CD4-positive, alpha-beta T cell (primary cell): ENCODE results near the gene COL28A1. TPM values are rescaled to one million over a fixed set of nuclear protein-coding genes. Genes with fewer than 3 reads are reported as not detected.

Experiments used
- ATAC-seq: fragments of 200-7000 bp; cut with Tn5 transposase; one replicate; pipeline ENCODE4 v1.10.0; 2022; ENCODE audit warnings: mild to moderate bottlenecking; ENCODE audit not compliant: poor library complexity
- CTCF ChIA-PET: fragments of 350-600 bp; sonication (Branson Sonifier 250); formaldehyde crosslinking; loops from one replicate; lab custom pipeline; 2021; ENCODE audit warnings: antibody characterized with exemption, inconsistent platforms; lab: Charles Lee
- POLR2A ChIA-PET: fragments of 350-600 bp; sonication (Branson Sonifier 250); formaldehyde crosslinking; loops from one replicate; lab custom pipeline; 2021; ENCODE audit warnings: antibody characterized with exemption, inconsistent platforms; lab: Charles Lee
- DNase-seq, 14 experiments: peaks; one replicate each; pipeline ENCODE4 v3.0.0-alpha.2; 2013 to 2020; ENCODE audit warnings: mixed read lengths in 2 of 14
- H3K27ac ChIP-seq, 2 donors: one replicate each; pipeline versions ENCODE4 v1.5.1 to v1.7.0; 2013; ENCODE audit warnings: low read length in 2 of 2, low read depth in 1 of 2, mild to moderate bottlenecking in 1 of 2
- H3K27me3 ChIP-seq, 2 experiments: 1 replicate in 1 of 2; 2 replicates in 1 of 2; pipeline versions ENCODE4 v1.6.1 to v1.7.0; 2013; ENCODE audit warnings: low read length in 2 of 2, control low read depth in 1 of 2, mild to moderate bottlenecking in 1 of 2, moderate library complexity in 1 of 2; ENCODE audit not compliant: insufficient read depth in 2 of 2, control insufficient read depth in 1 of 2
- H3K36me3 ChIP-seq: one replicate; pipeline ENCODE4 v1.6.1; 2013; ENCODE audit warnings: low read length, control low read depth; ENCODE audit not compliant: insufficient read depth
- H3K4me1 ChIP-seq: one replicate; pipeline ENCODE4 v1.6.1; 2013; ENCODE audit warnings: low read length, control low read depth; ENCODE audit not compliant: insufficient read depth
- H3K4me3 ChIP-seq: one replicate; pipeline ENCODE4 v1.5.1; 2013; ENCODE audit warnings: mild to moderate bottlenecking, low read length, moderate library complexity
- H3K9me3 ChIP-seq, 2 experiments: 1 replicate in 1 of 2; 2 replicates in 1 of 2; pipeline versions ENCODE4 v1.6.1 to v1.7.0; 2013; ENCODE audit warnings: low read length in 2 of 2, mild to moderate bottlenecking in 2 of 2, control low read depth in 1 of 2, moderate library complexity in 1 of 2; ENCODE audit not compliant: control insufficient read depth in 1 of 2, insufficient read depth in 1 of 2
- H3K27ac Mint-ChIP-seq: one replicate; pipeline ENCODE4 v1.8.0; 2020; ENCODE audit warnings: mixed read lengths
- H3K27me3 Mint-ChIP-seq: one replicate; pipeline ENCODE4 v1.8.0; 2021; ENCODE audit warnings: mixed read lengths
- H3K36me3 Mint-ChIP-seq: one replicate; pipeline ENCODE4 v1.8.0; 2021; ENCODE audit warnings: low read depth, mixed read lengths
- H3K4me1 Mint-ChIP-seq: one replicate; pipeline ENCODE4 v1.8.0; 2021; ENCODE audit warnings: low read depth, mixed read lengths
- H3K4me3 Mint-ChIP-seq: one replicate; pipeline ENCODE4 v1.8.0; 2020; ENCODE audit warnings: mild to moderate bottlenecking, mixed read lengths
- H3K9me3 Mint-ChIP-seq: one replicate; pipeline ENCODE4 v1.8.0; 2020; ENCODE audit warnings: mixed read lengths
- intact Hi-C, 2 experiments: fragments of 100-400 bp; cut with DNase I in 1 of 2; cut with micrococcal nuclease in 1 of 2; formaldehyde crosslinking; loops; one replicate each; pipeline versions ENCODE4 v1.15.1 to v1.9.0; 2023 to 2025; cut with DNase I, micrococcal nuclease
- total RNA-seq, 174 experiments: library from RNA in 2 of 174; stranded (reverse) in 2 of 174; gene quantifications; one replicate each; pipeline ENCODE4 v1.2.3 and lab custom pipeline; 2021 to 2026
- TF ChIP-seq, protein P1 (sequence below): fragments of 200-600 bp; IDR thresholded peaks from one replicate; pipeline ENCODE4 v1.8.0; 2022; ENCODE audit warnings: antibody characterized with exemption, mild to moderate bottlenecking

The COL28A1 gene
- total RNA-seq, 2 experiments from 2014 or later = 0.22 TPM; not detected in 1

GRCh38 chr7:7568553-7568952 lies 32.9 kb upstream of the COL28A1 start:
- no peaks in the 10 kb centered on the region for H3K9me3 Mint-ChIP-seq
- DNase-seq = no peak
- H3K4me3 Mint-ChIP-seq = peak overlapping the region; percentile 89
- H3K4me1 Mint-ChIP-seq = peaks cover 38% of the 10 kb centered on the region
- Histone ChIP-seq H3K36me3 (peaks cover 4% of the 10 kb centered on the region), H3K27me3 (no peaks in the 10 kb centered on the region), H3K4me1 (peaks cover 29% of the 10 kb centered on the region), H3K27ac (peak overlapping the region; percentile 18 to 59), H3K4me3 (peak overlapping the region; percentile 13), H3K9me3 (no peaks in the 10 kb centered on the region)
- peak overlapping the region; percentile 87 for H3K27ac Mint-ChIP-seq
- H3K36me3 Mint-ChIP-seq = peaks cover 21% of the 10 kb centered on the region
- CTCF ChIA-PET = interaction anchor here (1.3 to 1.4 kb wide), 2 partner anchors 12 to 387 kb away, joined by 3 to 4 read pairs; partner anchors contain the start of gene C1GALT1
- POLR2A ChIA-PET = interaction anchor here (0.5 to 6.0 kb wide), 7 partner anchors 11 to 629 kb away, joined by 3 to 36 read pairs (median 3); partner anchors contain the start of genes C1GALT1, GLCCI1 and UMAD1
- intact Hi-C loops = loop anchor here (5.0 to 10.0 kb wide), 2 partner anchors 74 to 384 kb away; partner anchors contain the start of genes C1GALT1 (in 1 of the 2) and UMAD1 (in 1 of the 2)
- no peaks in the 10 kb centered on the region for H3K27me3 Mint-ChIP-seq
- TF ChIP-seq, protein P1, sequence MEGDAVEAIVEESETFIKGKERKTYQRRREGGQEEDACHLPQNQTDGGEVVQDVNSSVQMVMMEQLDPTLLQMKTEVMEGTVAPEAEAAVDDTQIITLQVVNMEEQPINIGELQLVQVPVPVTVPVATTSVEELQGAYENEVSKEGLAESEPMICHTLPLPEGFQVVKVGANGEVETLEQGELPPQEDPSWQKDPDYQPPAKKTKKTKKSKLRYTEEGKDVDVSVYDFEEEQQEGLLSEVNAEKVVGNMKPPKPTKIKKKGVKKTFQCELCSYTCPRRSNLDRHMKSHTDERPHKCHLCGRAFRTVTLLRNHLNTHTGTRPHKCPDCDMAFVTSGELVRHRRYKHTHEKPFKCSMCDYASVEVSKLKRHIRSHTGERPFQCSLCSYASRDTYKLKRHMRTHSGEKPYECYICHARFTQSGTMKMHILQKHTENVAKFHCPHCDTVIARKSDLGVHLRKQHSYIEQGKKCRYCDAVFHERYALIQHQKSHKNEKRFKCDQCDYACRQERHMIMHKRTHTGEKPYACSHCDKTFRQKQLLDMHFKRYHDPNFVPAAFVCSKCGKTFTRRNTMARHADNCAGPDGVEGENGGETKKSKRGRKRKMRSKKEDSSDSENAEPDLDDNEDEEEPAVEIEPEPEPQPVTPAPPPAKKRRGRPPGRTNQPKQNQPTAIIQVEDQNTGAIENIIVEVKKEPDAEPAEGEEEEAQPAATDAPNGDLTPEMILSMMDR = no peak
- ATAC-seq = no peak

DNA sequence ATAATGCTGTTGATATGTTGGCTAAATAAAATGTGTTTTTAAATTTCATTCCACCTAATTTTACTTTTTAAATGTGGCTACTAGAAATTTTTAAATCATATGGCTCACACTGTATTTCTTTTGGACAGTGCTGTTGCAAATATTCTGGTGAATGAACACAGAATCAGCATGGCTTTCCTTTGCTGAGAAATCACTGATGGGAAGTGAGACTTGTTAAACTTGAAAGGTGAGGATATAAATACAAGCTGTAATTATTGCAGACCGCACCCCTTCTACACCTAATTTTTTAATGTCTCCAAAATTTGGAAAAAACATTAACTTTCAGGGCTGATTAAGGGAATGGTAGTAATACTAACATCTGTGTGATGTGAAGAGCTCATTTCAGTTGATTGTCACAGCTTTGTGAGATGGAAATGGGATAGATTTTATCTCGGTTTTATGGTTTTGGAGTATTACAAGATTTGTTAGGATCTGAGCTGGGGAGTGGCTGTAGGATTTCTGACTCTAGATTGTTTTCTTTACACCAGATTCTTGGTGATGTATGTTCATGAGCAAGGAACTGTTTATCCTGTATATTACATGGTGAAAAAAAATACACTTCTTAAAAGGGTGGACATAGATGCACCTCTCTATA lies 32.3 kb upstream of the COL28A1 start:
- Mint-ChIP-seq H3K9me3 (no peaks in the 10 kb centered on the region), H3K27ac (peak overlapping the region; percentile 87), H3K36me3 (peaks cover 16% of the 10 kb centered on the region), H3K4me1 (peaks cover 38% of the 10 kb centered on the region), H3K4me3 (peak overlapping the region; percentile 89), H3K27me3 (no peaks in the 10 kb centered on the region)
- intact Hi-C loops = loop anchor here (5.0 to 10.0 kb wide), 2 partner anchors 74 to 383 kb away; partner anchors contain the start of genes C1GALT1 (in 1 of the 2) and UMAD1 (in 1 of the 2)
- Histone ChIP-seq H3K4me3 (peak overlapping the region; percentile 74), H3K27me3 (no peaks in the 10 kb centered on the region), H3K4me1 (peaks cover 29% of the 10 kb centered on the region), H3K27ac (peak overlapping the region in 1 of 2 donors; percentile 75), H3K9me3 (no peaks in the 10 kb centered on the region), H3K36me3 (peaks cover 4% of the 10 kb centered on the region)
- DNase-seq (no peak), ATAC-seq (no peak)
- POLR2A ChIA-PET = interaction anchor here (0.5 to 6.0 kb wide), 4 partner anchors 72 to 629 kb away, joined by 3 to 36 read pairs (median 5); partner anchors contain the start of genes C1GALT1 and UMAD1
- TF ChIP-seq, protein P1 = no peak
- CTCF ChIA-PET = interaction anchor here (1.3 to 1.4 kb wide), 2 partner anchors 12 to 386 kb away, joined by 3 to 4 read pairs; partner anchors contain the start of gene C1GALT1

DNA sequence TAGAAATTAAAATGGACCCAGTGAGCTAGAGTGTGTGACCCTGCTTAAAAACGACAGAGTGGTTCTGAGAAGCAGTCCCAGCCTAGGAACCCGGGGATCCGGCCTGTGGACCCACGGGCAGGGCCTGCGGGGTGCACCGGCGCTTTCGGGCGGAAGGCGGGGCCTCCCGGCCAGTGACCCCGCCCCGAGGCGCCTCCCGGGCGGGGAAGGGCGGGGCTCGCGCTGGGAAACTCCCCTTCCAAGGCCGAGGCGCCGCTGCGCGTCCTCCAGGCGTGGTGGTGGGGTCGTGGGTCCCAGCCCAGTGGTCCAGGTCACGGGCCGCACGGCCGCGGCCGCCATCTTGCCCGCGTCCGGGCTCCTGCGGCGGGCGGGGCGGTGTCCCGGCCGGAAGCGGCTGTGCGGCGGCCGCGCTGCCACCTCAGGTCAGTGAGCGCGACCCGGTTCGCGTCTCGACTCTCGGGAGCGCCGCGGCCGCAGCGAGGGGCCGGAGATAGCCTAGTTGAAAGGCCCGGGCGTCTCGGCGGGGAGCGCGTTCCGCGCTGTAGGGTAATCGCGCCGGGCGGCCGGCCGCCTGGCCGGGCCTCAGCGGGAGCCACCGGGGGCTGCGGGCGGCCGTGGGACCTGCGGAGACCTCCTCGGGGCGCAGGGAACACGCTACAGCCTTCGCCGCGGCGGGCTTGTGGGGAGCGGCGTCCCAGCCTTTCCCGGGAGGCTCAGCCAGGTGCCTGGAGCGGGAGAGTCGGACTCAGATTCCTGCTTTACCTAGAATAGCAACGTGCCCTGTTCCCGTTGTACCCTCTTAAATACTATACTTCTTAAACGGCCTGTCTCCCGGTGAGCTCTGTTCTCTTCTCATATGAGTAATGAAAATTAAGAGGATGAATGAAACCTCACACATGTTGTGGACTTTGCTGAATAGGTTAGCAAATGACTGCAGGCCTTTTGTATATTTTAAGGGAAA lies 31.3 kb upstream of the COL28A1 start, which contains the start of gene MIOS:
Gene MIOS (plus strand): TSS at position 234 of the 961 bp plus-strand sequence. CDS start 5,592 bp downstream, outside the sequence.
- CTCF ChIA-PET = no interaction called here
- Histone ChIP-seq H3K27ac (peak within 1 kb of the TSS; percentile 71 to 75), H3K9me3 (no peaks in the 10 kb centered on the region), H3K4me1 (peaks cover 29% of the 10 kb centered on the region), H3K36me3 (no peaks in the 10 kb centered on the region), H3K4me3 (peak within 1 kb of the TSS; percentile 74), H3K27me3 (no peaks in the 10 kb centered on the region)
- H3K4me1 Mint-ChIP-seq = peaks cover 38% of the 10 kb centered on the region
- no peaks in the 10 kb centered on the region for H3K27me3 Mint-ChIP-seq
- POLR2A ChIA-PET = interaction anchor here (0.7 to 6.0 kb wide), 5 partner anchors 10 to 401 kb away, joined by 3 to 36 read pairs (median 3); partner anchors contain the start of genes C1GALT1, GLCCI1 and UMAD1
- peak within 1 kb of the TSS; percentile 89 for H3K4me3 Mint-ChIP-seq
- TF ChIP-seq, protein P1 = no peak
- no peaks in the 10 kb centered on the region for H3K9me3 Mint-ChIP-seq
- intact Hi-C loops = loop anchor here (5.0 to 10.0 kb wide), 2 partner anchors 75 to 382 kb away; partner anchors contain the start of genes C1GALT1 (in 1 of the 2) and UMAD1 (in 1 of the 2)
- H3K36me3 Mint-ChIP-seq = peaks cover 9% of the 10 kb centered on the region
- ATAC-seq = peak; percentile 92
- peak; percentile 65 to 92 (median 77) for DNase-seq
- H3K27ac Mint-ChIP-seq = peak within 1 kb of the TSS; percentile 87
